IPS-20b (cell line): ENCODE results near the gene GABARAP.

Experiments
- H3K27ac ChIP-seq: one replicate; pipeline ENCODE4 v1.5.1; 2013; ENCODE audit warnings: low read length
- H3K27me3 ChIP-seq: 2 replicates; pipeline ENCODE4 v1.6.1; 2013; ENCODE audit warnings: mild to moderate bottlenecking, low read length, inconsistent platforms; ENCODE audit not compliant: insufficient read depth
- H3K36me3 ChIP-seq: 2 replicates; pipeline ENCODE4 v1.6.1; 2013; ENCODE audit warnings: low read depth, mild to moderate bottlenecking, inconsistent platforms, low read length, moderate library complexity; ENCODE audit not compliant: insufficient read depth
- H3K4me1 ChIP-seq: 2 replicates; pipeline ENCODE4 v1.6.1; 2013; ENCODE audit warnings: mild to moderate bottlenecking, control low read depth, inconsistent platforms, low read length, moderate library complexity; ENCODE audit not compliant: insufficient read depth
- H3K4me3 ChIP-seq: 2 replicates; pipeline ENCODE4 v1.5.1; 2013; ENCODE audit warnings: mild to moderate bottlenecking, low read length, inconsistent platforms
- H3K9ac ChIP-seq: 2 replicates; pipeline ENCODE4 v1.6.1; 2013; ENCODE audit warnings: low read depth, mild to moderate bottlenecking, inconsistent platforms, low read length, moderate library complexity
- H3K9me3 ChIP-seq: 2 replicates; pipeline ENCODE4 v1.6.1; 2013; ENCODE audit warnings: mild to moderate bottlenecking, low read depth, low read length, inconsistent platforms; ENCODE audit not compliant: insufficient read depth

The GABARAP gene

DNA sequence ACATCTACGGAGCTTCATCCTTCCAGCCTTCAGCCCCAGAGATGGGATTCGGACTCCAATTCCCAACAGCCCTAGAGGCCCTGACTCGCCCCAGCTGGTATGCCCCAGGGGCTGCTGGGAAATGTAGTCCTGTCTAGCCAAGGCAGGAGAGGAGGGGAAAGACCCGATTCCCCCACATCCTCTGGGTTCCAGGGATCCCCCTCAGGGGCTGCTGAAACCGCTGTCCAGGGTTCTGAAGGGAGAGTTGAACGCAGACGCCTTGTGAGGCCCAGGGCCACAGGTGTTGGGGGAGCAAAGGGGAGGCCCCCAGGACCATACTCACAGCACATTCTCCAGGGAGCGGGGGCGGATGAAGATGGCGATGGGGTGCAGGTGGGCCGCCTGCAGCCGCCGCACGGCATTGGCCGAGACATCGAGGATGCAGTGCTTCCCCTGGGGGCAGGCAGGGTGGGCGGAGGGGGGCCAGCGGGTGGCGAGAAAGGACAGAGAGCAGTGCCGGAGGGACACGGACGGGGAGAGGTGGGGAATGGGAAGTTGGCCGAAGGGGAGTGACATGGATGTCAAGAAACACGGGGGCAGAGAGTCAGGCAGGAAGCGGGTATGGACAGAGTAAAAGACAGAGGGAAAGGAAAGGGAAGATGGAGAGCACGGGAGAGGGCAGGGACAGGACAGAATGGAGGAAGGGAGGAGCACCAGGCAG is 50.5 kb downstream of the GABARAP start:
- Histone ChIP-seq H3K27ac (no peak overlapping the region), H3K9me3 (no peaks in the 10 kb centered on the region), H3K4me3 (no peak overlapping the region), H3K9ac (no peak overlapping the region), H3K4me1 (no peaks in the 10 kb centered on the region), H3K27me3 (no peaks in the 10 kb centered on the region), H3K36me3 (peaks cover 54% of the 10 kb centered on the region)

- H3K9ac ChIP-seq: no peak overlapping the region
- peaks cover 48% of the 10 kb centered on the region for H3K36me3 ChIP-seq
- H3K27me3 ChIP-seq: no peaks in the 10 kb centered on the region
- H3K9me3 ChIP-seq: no peaks in the 10 kb centered on the region
- H3K4me1 ChIP-seq: no peaks in the 10 kb centered on the region
- H3K27ac ChIP-seq: no peak overlapping the region
- no peak overlapping the region for H3K4me3 ChIP-seq
Measured at GRCh38 chr17:7191069-7191468, 51.2 kb downstream of the GABARAP start.

DNA sequence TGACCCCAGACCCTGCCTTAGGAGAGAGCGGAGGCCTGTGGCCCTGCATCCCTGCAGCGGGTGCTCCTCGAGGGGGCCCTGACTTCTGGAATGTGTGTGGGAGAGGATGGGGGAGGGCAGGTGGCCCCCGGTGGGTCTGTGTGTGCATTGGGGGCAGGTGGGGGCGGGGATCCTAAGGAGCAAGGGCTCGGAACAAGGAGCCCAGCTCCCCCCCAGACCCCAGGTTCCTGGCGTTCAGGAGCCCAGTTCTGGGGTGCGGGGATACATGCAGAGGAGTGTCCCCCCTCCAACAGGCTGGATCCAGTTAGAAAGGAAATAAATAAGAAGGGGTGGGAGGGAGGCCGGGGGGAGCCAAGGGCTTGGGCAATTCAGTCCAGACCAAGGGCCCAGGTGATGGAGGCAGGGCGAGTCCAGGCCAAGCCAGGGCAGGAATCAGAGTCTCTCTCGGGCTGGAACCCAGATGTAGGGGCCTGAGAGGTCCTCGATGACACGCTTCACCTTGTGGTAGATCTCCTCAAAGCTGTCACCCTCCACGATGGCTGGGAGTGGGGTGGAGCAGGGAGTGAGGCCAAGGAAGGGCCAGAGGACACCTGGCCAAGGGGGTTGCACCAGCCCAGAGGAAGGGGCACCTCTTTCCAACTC is 51.9 kb downstream of the GABARAP start:
- Histone ChIP-seq H3K27ac (no peak overlapping the region), H3K9ac (no peak overlapping the region), H3K4me3 (no peak overlapping the region), H3K27me3 (no peaks in the 10 kb centered on the region), H3K9me3 (no peaks in the 10 kb centered on the region), H3K4me1 (no peaks in the 10 kb centered on the region), H3K36me3 (peaks cover 41% of the 10 kb centered on the region)
